HG03196 (cell line): ENCODE results near the gene TMEM238.

ENCODE experiments used
- ATAC-seq: cut with Tn5 transposase; IDR thresholded peaks from one replicate; pipeline ENCODE4 v1.9.1; 2021; ENCODE audit not compliant: unreplicated experiment

The TMEM238 gene

DNA sequence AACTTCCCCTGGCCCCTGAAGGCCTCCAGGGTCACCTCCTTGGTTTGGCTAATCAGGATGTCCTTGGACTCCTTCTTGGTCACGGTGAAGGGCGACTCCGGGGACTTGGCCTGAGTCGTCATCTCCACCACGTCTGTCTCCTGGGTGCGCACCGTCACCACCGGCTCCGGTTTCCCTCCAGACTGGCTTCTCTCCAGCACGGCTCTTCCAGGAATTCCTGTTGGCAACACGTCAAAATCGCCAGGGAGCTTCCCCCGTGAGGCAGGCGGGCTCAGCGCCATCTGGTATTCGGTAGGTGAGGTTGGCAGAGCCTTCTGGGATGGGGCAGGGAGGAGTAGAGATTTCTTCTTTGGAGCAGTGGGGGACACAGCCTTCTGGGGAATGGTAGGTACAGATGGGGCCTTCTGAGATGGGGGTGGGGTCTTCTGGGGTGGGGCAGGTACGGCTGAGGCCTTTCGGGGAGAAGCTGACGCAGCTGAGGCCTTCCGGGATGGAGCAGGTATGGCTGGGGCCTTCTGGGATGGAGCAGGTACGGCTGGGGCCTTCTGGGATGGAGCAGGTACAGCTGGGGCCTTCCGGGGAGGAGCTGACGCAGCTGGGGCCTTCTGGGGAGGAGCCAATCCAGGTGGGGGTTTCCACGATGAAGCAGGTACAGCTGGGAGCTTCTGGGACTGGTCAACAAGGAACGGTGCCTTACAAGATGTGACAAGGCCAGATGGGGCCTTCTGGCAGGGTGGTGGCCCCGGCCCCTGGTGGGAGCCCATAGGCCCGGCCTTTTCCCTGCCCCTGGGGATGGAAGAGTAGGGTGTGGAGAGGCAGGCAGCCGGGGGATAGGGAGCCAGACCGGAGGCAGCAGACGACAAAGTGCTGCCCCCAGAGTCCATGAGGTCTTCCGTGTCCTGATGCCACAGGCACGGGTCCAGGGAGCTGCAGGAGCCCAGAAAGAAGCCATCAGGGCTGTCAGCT lies 24.9 kb downstream of the TMEM238 start:
- no peak for ATAC-seq

DNA sequence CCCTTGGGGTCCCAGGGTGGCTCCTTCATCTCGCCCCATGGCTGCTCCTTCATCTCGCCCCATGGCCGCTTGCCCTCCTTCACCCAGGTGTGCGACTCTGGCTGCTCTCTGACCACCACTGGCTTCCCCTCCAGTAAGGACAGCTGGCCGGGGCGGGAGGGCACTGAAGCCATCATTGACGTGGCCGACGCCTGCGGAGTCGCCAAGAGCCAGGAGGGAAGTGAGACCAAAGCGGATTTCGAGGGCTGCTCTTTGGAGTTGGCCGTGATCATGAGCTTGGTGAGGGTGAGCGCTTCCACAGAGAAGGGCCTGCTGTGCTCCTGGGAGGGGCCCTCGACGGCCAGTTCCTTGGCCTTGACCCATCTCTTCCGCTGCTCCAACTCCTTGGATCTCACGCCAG lies 25.6 kb downstream of the TMEM238 start:
- ATAC-seq: no peak

DNA sequence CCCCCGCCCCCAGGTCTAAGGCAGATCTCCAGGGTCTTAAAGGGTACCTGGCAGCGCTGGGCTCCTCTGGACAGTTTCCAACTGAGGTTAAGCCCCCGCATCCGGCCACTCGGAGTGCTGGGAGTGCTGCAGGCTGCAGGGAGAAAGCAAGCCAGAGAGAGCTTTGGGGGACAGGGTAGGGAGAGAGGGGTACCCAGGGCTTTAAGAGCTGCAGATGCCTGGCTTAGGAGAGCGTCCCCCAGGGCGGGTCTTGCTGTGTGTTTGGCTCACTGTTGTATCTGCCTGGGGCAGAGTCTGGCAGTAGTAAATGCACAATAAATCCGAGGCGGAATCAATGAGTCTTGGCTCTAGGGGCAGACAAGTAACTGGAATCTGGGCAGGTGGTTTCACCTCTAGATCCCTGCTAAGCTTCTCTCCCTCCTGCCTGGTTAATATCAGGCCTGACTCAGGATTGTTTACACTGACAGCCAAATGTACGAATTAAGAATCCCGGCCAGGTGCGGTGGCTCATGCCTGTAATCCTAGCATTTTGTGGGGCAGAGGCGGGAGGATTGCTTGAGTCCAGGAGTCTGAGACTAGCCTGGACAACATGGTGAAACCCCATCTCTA lies 28.8 kb downstream of the TMEM238 start:
- no peak for ATAC-seq

DNA sequence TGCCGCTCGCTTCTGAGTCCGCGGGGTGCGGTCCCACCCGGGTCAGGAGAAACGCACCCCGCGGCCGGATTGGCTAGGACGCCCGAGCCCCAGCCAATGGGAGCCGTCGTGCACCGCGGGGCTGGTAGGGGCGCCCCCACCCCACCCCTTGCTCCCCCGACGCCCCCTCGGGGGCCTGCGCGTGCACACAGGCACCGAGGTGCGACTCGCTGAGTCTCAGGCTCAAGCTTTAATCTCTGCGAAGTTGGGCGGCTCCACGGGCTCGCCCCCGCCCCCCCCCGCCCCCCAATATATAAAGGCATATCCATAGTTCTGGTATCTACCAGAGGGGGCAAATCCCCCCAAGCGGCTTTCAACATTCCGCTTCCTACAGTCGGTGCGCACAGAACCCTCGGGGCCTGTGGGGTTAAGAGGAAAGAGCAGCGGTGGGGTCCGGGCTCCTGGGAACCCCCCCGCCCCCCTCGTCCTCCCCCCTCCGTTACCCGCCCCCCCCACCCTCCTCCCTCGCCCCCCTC lies 29.3 kb downstream of the TMEM238 start, which contains the start of gene COX6B2:
Gene COX6B2 (minus strand): TSS at position 22 of the 515 bp plus-strand sequence. CDS start 198 bp downstream, outside the sequence.
- no peak for ATAC-seq

DNA sequence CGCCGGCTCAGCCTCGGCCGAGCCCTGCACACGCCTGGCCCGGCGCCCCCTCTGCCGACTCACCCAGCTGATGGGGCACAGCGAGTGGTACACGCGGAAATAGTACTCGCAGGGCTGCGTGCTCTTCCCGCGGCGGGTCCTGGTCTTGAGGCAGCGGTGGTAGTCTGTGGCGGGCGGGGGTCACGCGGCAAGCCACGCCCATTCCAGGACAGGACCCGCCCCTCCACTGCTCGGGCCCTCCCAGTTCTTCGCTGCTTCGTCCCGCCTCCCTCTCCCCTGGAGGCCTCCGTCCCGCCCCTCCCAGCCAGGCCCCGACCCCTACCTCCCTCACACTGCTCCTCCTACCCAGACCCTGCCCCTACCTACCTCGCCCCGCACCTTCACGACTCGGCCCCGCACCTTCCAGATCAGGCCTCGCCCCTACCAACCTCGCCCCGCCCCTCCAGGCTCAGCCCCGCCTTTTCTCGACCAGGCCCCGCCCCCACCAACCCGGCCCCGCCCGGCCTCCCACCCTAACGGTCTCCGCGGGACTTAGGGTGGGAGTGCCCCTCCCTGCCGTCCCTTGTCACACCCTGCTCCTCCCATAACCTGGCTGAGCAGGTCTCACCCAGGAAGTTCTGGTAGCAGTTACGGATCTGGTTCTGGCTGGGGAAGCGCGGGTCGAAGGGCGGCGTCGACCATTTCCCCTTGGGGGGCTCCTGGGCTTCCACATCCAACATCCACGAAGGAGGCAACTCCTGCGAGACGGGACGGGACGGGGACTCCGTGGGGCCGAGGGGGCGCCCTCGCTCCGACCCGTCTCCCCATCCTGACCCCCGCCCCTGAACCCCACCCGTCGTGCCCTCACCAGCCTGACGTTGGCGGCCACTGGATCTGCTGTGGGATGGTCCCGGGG lies 30.0 kb downstream of the TMEM238 start:
- ATAC-seq: no peak

DNA sequence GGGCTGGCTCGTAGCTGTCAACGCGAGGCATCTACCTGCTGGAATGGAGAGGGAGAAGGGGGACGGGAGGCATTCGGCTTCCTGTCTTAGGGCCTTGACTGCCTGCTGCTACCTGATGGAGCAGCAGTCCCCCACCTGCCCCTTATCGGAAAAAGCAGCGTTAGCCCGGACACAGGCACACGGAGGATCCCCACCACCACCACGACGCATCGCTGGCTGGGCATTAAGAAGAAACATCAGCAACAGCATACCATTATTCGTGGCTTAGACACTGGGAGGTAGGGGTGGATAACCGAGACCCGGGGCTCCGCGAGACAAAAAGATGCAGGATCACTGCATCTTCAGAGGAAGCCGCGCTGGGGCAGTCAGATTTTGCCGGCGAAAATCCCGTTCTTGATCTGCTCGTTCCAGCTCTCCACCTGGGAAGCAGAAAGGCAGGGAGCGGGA lies 30.7 kb downstream of the TMEM238 start:
- no peak for ATAC-seq

DNA sequence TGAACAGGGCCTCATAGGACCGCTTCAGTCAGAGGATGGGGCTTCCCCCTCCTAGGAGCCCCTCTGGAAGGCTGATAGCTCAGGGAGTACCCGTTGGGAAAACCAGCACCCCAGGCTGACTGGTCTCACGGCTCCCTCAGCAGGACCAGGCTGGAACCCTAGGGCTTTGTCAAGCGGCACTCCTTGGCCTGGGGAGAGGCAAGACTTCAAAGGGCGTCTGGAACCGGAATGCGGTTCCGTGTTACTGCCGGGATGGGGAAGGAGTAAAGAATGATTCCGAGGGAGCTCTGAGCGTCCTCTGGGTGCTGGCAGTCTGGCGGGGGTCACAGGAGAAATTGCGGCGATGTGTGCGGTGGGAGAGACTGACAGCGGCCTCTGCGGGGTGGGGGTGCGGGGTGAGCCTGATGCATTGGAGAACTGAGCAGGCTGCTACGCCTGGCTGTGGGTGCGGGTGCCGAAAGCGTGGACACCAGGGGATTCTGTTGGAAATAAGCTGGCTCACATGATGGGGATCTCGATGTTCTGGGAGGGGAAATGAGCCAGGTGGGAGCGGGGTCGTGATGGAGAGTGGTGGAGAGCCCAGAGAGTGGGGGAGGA lies 31.4 kb downstream of the TMEM238 start:
- ATAC-seq: no peak

DNA sequence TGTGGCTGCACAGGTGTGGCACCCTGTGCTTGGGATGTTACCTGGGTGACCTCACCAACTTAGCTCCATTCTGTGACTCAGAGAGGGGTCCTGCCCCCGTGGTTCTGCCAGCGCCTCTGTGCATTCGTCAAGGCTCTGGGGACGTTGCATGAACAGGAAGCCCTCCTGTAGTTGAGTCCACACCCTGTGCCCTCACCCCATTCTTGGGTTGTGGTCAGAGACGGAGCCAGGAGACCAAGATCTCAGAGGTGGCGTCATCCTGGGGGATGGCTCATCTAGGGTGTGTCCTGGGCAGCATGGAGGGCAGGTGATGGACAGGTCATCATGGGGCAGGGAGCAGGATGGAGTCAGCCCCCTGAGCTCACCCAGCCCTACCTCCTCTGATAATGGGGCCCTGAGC lies 32.1 kb downstream of the TMEM238 start:
- ATAC-seq: no peak

DNA sequence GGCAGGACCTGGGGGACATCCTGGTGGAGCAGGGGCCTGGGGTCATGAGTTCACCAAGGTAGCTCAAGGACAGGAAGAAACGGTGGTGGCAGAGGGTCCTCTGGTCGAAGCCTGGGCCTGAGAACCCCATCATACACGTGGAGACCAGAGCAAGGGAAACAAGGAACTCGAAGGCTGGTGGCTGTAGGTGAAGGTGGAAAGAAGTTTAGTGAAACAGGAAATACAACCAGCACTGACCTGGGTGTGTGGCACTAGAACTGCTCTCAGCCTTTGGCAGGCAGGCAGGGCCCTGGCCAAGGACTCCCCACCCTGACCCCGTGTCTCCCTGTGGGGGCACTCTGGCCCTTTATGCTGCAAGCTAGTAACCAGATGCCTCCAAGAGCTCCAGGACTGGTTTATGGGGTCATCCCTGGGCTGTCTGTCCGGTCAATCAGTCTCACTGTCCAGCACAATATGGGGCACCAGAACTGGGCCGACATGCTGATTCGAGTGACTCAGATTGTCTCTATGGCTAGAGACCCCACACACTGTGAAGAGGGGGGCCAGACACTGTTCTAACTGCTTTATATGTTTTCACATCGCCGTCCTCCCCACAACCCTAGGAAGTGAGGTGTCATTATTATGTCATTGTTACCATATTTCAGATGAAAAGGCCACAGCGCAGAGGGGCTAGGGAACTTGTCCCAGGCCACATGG lies 33.3 kb downstream of the TMEM238 start:
- ATAC-seq: no peak

DNA sequence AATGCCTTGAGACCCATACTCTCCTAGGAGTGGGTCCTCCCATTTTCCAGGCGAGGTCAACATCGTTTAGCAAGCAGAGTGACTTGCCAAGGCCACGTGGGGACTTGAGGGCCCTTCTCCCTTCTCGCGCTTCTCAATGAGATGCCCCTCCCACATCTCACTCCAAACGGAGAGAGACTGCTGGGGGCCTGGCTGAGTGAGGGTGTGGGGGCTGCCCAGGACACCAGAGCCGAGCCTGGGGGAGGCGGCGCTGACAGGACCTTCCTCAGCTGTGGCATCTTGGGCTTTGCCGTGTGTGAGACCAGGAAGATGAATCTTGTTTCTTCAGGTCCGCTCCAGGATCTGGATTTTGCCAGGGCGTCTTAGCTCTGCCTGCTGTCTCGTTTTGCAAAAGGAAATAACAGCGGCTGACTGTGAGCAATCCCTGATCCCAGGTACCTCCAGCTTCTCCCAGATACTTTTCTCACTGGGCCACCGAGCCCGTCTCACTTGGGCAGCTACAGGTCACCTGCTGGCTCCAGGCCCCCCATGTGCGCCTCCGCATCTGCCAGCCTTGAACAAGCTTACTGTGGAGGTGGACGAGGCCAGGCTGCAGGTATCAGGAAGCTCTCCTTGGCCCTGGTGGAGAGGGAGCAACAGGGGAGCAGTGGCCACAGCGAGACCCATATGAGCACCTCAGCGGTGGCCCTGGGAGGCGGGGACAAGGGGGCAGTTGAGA lies 35.6 kb downstream of the TMEM238 start:
- ATAC-seq: no peak

DNA sequence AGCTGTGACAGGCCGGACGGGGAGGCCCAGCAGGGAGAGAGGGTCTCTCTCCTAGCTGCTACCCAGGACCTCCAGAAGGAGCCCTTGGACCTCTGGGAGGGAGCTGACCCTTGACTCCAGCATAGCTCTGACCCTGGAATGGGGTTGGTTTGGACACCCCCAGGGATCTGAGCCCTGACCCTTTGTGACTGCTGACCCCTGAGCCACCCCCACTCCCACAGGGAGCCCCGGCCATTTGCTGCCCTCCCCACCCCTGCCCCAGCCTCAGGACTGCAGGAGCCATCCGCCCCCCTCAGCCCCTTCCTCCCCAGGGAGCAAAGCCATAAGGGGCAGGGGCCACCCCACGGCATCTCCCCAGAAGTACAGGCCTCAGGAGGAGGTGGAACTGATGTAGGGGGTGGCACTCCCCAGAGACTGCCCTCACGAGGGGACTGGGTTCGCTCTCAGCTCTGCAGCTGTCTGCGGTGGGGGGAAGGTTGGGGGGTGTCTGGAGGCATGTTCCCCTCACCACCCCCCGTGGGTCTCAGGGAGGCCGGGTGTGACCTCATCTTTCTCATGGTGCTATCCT lies 36.6 kb downstream of the TMEM238 start:
- ATAC-seq: no peak

DNA sequence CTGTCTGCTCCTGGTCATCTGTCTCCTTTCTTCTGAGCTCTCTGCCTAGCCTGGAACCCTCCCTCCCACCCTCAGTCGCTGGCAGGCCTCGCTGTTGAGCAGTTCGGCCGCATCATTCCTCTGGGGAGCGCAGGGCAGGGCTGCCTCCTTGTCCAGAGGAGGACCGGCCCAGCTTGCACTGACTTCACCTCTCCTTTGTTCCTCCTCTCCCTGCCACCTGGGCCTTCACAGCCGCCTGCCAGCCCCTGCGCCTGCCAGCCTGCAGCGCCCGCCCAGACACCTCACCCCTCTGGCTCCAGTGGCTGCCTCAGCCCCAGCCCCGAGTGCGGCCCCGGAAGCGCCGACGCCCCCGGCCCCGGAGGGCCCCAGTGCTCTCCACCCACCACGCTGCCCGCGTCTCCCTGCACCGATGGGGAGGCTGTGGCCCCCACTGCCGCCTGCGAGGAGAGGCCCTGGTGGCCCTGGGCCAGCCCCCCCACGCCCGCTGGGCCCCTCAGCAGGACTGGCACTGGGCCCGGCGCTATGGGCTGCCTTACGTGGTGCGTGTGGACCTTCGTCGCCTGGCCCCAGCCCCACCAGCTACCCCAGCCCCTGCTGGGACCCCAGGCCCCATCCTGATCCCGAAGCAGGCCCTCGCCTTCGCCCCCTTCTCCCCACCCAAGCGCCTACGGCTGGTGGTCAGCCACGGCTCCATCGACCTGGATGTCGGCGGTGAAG lies 37.2 kb downstream of the TMEM238 start:
- no peak for ATAC-seq

DNA sequence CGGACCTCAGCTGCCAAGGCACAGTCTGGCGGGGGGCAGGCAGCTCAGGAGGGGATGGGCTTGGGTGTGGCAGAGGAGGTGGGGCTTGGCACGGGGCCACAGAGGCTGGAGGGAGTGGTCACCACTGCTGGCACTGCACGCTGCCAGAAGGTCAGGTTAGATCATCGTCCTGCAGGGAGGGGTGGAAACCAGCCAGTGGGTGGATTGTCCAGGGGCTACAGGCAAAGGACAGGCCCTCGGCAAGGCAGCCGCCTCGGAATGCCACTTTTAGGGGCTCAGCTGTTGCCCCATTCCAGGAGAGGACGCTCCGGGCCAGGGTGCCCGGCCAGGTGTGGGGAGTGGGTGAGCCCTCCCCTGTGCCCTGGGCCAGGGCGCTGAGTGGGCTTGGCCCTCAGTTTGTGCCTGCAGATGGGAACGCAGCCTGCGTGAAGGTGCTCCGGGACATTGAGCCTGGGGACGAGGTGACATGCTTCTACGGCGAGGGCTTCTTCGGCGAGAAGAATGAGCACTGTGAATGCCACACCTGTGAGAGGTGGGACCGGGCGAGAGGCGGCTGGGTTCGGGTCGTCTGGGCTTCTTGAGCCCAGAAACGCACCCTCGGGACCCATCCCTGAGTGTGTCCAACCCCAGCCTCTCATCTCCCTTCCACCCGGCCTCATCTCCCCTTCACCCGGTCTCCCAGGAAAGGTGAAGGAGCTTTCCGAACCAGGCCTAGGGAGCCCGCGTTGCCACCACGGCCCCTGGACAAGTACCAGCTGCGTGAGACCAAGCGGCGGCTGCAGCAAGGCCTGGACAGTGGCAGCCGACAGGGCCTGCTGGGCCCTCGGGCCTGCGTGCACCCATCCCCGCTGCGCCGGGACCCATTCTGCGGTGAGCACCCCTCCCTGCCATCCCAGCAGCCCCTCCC lies 38.0 kb downstream of the TMEM238 start:
- ATAC-seq: no peak

DNA sequence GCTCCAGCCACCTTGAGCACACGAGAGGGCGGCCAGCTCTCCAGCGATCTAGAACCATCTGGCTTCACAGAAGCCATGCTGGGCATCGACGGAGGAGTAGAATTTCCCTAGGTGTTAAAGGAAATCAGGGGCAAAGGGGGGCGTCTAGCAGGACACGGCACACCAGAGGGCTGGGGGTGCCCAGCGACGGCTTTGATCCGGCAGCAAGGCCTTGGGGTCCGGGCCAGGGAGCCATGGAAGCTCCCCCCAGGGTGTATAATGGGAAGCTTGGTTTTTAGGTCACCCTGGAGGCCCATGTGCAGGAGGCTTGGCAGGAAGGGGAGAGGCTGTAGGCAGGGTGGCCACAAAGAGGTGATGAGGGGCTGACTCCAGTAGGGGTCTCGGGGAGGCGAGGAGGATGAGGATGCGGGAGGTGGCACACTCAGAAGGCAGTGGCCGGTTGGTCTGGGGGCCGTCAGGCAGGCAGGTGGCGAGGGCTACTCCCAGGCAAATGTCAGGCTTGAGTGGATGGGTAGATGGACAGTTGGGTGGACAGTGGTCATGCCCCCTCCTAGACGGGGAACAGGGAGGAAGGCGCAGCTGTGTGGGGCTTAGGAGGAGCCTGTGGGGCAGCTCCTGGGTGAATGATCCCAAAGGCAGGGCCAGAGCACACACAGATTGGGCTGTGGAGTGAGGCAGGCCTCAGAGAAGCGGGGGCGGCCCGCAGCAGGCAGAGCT lies 38.8 kb downstream of the TMEM238 start:
- ATAC-seq: no peak

DNA sequence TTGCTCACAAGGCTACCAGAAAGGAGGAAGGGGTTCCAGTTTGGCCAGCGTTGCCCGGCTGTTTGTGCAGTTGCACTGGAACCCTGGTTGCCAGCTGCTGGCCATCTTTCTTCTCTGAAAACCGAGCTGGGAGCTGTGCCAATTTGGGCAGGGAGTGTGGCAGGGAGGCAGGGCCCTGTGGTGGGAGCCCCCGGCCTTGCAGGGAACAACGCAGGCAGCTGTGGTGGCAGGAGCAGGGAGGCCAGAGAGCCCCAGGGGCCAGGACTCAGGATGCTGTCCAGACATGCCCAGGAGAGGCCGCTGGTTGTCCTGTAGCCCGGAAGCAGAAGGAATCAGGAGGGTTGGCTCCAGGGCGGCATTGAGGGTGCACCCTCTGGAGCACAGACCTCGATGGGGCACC lies 39.6 kb downstream of the TMEM238 start:
- no peak for ATAC-seq
